Measurements from ENCODE around the gene RPL10A. TPM values are rescaled to one million over a fixed set of nuclear protein-coding genes. Genes with fewer than 3 reads are reported as not detected.

The RPL10A gene
- total and polyA plus RNA-seq, 11 donors = 356 to 1,412 (median 532) TPM

DNA sequence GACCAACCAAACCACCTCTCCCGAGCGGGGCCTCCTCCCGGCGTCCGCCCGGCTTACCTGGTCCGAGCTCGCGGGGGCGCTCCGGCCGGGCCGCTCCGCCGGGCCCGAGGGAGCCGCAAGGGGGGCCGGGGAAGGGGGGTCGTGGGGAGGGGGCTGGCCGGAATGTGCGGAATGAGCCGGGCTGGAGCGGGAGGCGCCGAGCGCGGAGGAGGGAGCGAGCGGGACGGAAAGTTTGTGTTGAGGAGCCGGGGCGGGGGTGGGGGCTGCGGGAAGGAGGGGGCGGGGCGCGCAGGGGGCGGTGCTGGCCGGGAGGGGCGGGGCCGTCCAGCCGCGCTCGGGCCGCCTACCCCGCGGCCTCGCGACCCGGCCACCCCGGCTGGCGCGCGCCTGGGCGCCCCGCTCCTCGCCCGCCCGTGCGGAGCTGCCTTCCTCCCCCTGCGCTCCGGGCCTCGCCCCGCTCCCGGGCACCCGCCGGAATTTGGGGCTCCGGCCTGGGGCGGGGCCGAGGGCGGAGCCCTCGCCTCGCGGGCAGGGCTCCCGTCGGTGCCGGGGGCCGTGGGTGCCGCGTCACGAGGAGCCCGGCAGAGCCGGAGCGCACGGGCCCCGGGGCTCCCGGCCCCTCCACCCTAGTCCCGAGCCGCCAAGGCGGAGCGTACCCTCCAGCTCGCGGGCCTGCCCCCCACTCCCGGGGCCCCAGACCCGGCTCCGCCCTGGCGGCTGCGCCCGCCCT, 28.8 kb downstream of the RPL10A start, which contains the start of gene TEAD3:
Gene TEAD3, minus strand, starts transcription at position 239 of the 730 bp plus-strand sequence.
- Histone ChIP-seq H3K4me3 (peak within 1 kb of the TSS; percentile 66 to 97 (median 84)), H3K27ac (peak within 1 kb of the TSS; percentile 88 to 100 (median 93)), H3K36me3 (no peaks in the 10 kb centered on the region), H3K27me3 (peaks cover 0 to 60% (median 0%) of the 10 kb centered on the region in 9 donors), H3K9me3 (no peaks in the 10 kb centered on the region), H3K4me1 (peaks cover 0 to 69% (median 38%) of the 10 kb centered on the region in 12 donors)
- ATAC-seq = peak in 3 of 4 donors; percentile 13 to 62 (median 57)
- intact Hi-C loops (cut with DNase I) = loop anchor here in 1 of 10 donors (2.0 kb wide), 1 partner anchor 28 kb away; the partner anchor contains the start of gene RPL10A
- DNase-seq = peak; percentile 65 to 80 (median 70)
- WGBS, 4 donors = 0 to 1% (median 1%) methylated on average over 16 to 93 of the region's 98 CpGs
- TF ChIP-seq, protein P1, sequence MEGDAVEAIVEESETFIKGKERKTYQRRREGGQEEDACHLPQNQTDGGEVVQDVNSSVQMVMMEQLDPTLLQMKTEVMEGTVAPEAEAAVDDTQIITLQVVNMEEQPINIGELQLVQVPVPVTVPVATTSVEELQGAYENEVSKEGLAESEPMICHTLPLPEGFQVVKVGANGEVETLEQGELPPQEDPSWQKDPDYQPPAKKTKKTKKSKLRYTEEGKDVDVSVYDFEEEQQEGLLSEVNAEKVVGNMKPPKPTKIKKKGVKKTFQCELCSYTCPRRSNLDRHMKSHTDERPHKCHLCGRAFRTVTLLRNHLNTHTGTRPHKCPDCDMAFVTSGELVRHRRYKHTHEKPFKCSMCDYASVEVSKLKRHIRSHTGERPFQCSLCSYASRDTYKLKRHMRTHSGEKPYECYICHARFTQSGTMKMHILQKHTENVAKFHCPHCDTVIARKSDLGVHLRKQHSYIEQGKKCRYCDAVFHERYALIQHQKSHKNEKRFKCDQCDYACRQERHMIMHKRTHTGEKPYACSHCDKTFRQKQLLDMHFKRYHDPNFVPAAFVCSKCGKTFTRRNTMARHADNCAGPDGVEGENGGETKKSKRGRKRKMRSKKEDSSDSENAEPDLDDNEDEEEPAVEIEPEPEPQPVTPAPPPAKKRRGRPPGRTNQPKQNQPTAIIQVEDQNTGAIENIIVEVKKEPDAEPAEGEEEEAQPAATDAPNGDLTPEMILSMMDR (IDR thresholded peaks at IDR 0.05) = peak in 3 of 12 donors; percentile 15 to 21 (median 15)
- peak in 1 of 2 donors; percentile 43 for TF ChIP-seq POLR2A (IDR thresholded peaks at IDR 0.05)

- peaks cover 0 to 61% (median 0%) of the 10 kb centered on the region in 9 donors for H3K27me3 ChIP-seq
- H3K4me3 ChIP-seq = peak overlapping the region; percentile 66 to 97 (median 84)
- peak overlapping the region; percentile 86 to 100 (median 93) for H3K27ac ChIP-seq
- TF ChIP-seq, protein P1 (IDR thresholded peaks at IDR 0.05) = no peak
- peak in 1 of 2 donors; percentile 26 for TF ChIP-seq POLR2A (IDR thresholded peaks at IDR 0.05)
- H3K9me3 ChIP-seq = no peaks in the 10 kb centered on the region
- peaks cover 0 to 61% (median 31%) of the 10 kb centered on the region in 12 donors for H3K4me1 ChIP-seq
- 2 to 8% (median 5%) methylated on average over 46 to 77 of the region's 77 CpGs for WGBS, 4 donors
- no peaks in the 10 kb centered on the region for H3K36me3 ChIP-seq
- intact Hi-C loops (cut with DNase I) = loop anchor here in 1 of 10 donors (2.0 kb wide), 1 partner anchor 29 kb away; the partner anchor contains the start of gene RPL10A
- DNase-seq (peak; percentile 81 to 90 (median 87)), ATAC-seq (peak; percentile 22 to 67 (median 54))
These were observed 29.6 kb downstream of the RPL10A start for GRCh38 chr6:35497571-35498421.

DNA sequence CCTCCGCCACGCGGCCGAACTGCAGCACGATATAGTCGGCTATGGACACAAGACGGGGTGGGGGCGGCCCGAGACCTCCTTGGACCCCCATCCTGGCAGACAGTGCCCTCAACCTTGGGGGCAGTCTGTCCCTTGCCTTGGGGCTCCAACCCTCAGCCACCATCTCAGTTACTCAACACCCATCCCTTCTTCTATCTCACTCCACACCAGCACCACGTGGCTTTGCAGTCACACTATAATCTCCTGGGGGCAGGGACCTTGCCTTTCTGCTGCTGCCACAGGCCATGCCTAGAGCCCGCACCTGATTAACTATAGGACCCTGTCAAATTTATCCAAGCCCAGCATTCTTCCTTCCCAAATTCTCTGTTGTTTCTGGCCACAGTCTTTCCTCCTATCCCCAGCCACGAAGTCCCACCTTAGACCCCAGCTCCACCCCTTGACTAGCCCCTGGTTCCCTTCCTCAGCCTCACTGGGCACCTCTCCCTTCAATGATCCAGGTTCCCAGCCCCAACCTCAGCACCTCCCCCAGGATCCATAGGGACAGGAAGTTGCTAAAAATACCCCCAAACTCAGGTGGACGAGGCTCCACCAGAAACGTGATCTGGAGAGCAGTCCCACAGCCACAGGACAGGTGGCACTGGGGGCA, 30.3 kb downstream of the RPL10A start:
- intact Hi-C loops (cut with DNase I) = no loop called here
- Histone ChIP-seq H3K27ac (peak overlapping the region; percentile 86 to 100 (median 93)), H3K4me1 (peaks cover 0 to 53% (median 28%) of the 10 kb centered on the region in 12 donors), H3K36me3 (no peaks in the 10 kb centered on the region), H3K4me3 (peak overlapping the region; percentile 66 to 97 (median 84)), H3K27me3 (peaks cover 0 to 60% (median 0%) of the 10 kb centered on the region in 9 donors), H3K9me3 (no peaks in the 10 kb centered on the region)
- ATAC-seq (peak in 1 of 4 donors; percentile 1), DNase-seq (no peak)
- TF ChIP-seq, protein P1 (IDR thresholded peaks at IDR 0.05) = no peak
- TF ChIP-seq POLR2A (IDR thresholded peaks at IDR 0.05) = no peak
- whole genome bisulfite sequencing, 4 donors = 43 to 50% (median 47%) methylated on average over 11 to 14 of the region's 14 CpGs
